IMR-90 (cell line): Measurements from ENCODE around the gene PDGFD.

Experiments used
- CTCF ChIP-seq: conservative IDR thresholded peaks from 2 replicates; pipeline ENCODE4 v1.5.1; 2012; ENCODE audit warnings: mild to moderate bottlenecking, low read depth, low read length, improper control_type of control experiment
- MAZ ChIP-seq: IDR thresholded peaks from 2 replicates; pipeline ENCODE4 v1.6.1; 2012; ENCODE audit warnings: low read depth, mild to moderate bottlenecking, low read length, improper control_type of control experiment, moderate library complexity, borderline replicate concordance
- POLR2A ChIP-seq: IDR thresholded peaks from 2 replicates; pipeline ENCODE4 v1.6.1; 2012; ENCODE audit warnings: mild to moderate bottlenecking, low read depth, low read length

GRCh38 chr11:104106136-104106754 lies 57.7 kb downstream of the PDGFD start:
- TF ChIP-seq CTCF (no peak), MAZ (no peak), POLR2A (no peak)
